B cell (primary cell): Measurements from ENCODE around the gene TRANK1. TPM values are rescaled to one million over a fixed set of nuclear protein-coding genes. Genes with fewer than 3 reads are reported as not detected.

Source experiments
- ATAC-seq: fragments of 200-7000 bp; cut with Tn5 transposase; one replicate; pipeline ENCODE4 v1.10.0; 2021; ENCODE audit warnings: low read depth, mild to moderate bottlenecking, moderate number of reproducible peaks, moderate library complexity
- CTCF ChIA-PET: fragments of 350-600 bp; sonication (Branson Sonifier 250); formaldehyde crosslinking; loops from one replicate; lab custom pipeline; 2021; ENCODE audit warnings: antibody characterized with exemption, inconsistent platforms; lab: Charles Lee
- POLR2A ChIA-PET: fragments of 350-600 bp; sonication (Branson Sonifier 250); formaldehyde crosslinking; loops from one replicate; lab custom pipeline; 2021; ENCODE audit warnings: antibody characterized with exemption; lab: Charles Lee
- DNase-seq: peaks from one replicate; pipeline ENCODE4 v3.0.0; 2013
- H2AFZ ChIP-seq: 2 replicates; pipeline ENCODE4 v1.6.1; 2012; ENCODE audit warnings: mild to moderate bottlenecking, low read depth, low read length; ENCODE audit not compliant: insufficient read depth, poor library complexity, severe bottlenecking
- H3K27ac ChIP-seq, 2 donors: 1 replicate in 1 of 2; 2 replicates in 1 of 2; pipeline ENCODE4 v1.5.1; 2012 to 2013; ENCODE audit warnings: low read length in 2 of 2, mild to moderate bottlenecking in 2 of 2, moderate library complexity in 1 of 2
- H3K27me3 ChIP-seq, 4 experiments: fragments of 200-600 bp in 1 of 4; sonication (generic) in 1 of 4; replicated peaks in 1 of 4; 1 replicate in 2 of 4; 2 replicates in 2 of 4; pipeline versions ENCODE4 v1.6.1 to v1.7.0; 2013 to 2016; ENCODE audit warnings: low read length in 3 of 4, mild to moderate bottlenecking in 2 of 4, mixed read lengths in 1 of 4, moderate library complexity in 1 of 4; ENCODE audit not compliant: insufficient read depth in 4 of 4, control insufficient read depth in 3 of 4; ENCODE audit errors: control extremely low read depth in 1 of 4
- H3K36me3 ChIP-seq, 2 experiments: replicated peaks in 1 of 2; 1 replicate in 1 of 2; 2 replicates in 1 of 2; pipeline versions ENCODE4 v1.6.1 to v1.7.1; 2013; ENCODE audit warnings: low read length in 1 of 2; ENCODE audit not compliant: insufficient read depth in 2 of 2, control insufficient read depth in 1 of 2; ENCODE audit errors: control extremely low read depth in 1 of 2, extremely low read depth in 1 of 2
- H3K4me1 ChIP-seq, 2 donors: fragments of 200-600 bp in 1 of 2; sonication (generic) in 1 of 2; 1 replicate in 1 of 2; 2 replicates in 1 of 2; pipeline versions ENCODE4 v1.5.1 to v1.6.1; 2013 to 2017; ENCODE audit warnings: low read length in 2 of 2; ENCODE audit not compliant: control insufficient read depth in 2 of 2, insufficient read depth in 2 of 2
- H3K4me2 ChIP-seq: replicated peaks from 2 replicates; pipeline ENCODE3; 2012; ENCODE audit warnings: mild to moderate bottlenecking, low read depth, low read length; ENCODE audit not compliant: poor library complexity, severe bottlenecking
- H3K4me3 ChIP-seq, 5 experiments: fragments of 200-600 bp in 1 of 5; sonication (generic) in 1 of 5; 1 replicate in 3 of 5; 2 replicates in 2 of 5; pipeline versions ENCODE4 v1.5.1 to v1.7.0; 2011 to 2016; ENCODE audit warnings: low read length in 4 of 5, mild to moderate bottlenecking in 4 of 5, low read depth in 2 of 5, control low read depth in 1 of 5, moderate library complexity in 1 of 5; ENCODE audit not compliant: insufficient read depth in 1 of 5; ENCODE audit errors: control extremely low read depth in 1 of 5, extremely low read depth in 1 of 5
- H3K79me2 ChIP-seq: fragments of 200-600 bp; sonication (generic); one replicate; pipeline ENCODE4 v1.6.0; 2016; ENCODE audit warnings: low read length; ENCODE audit not compliant: control insufficient read depth, insufficient read depth
- H3K9ac ChIP-seq: fragments of 200-600 bp; sonication (generic); 2 replicates; pipeline ENCODE4 v1.6.1; 2017; ENCODE audit warnings: mild to moderate bottlenecking, low read length, moderate library complexity
- H3K9me3 ChIP-seq, 3 donors: one replicate each; pipeline versions ENCODE4 v1.6.1 to v1.7.1; 2013; ENCODE audit warnings: low read length in 2 of 3; ENCODE audit not compliant: control insufficient read depth in 2 of 3, insufficient read depth in 1 of 3; ENCODE audit errors: control extremely low read depth in 1 of 3
- H4K20me1 ChIP-seq: 2 replicates; pipeline ENCODE4 v1.6.0; 2012; ENCODE audit warnings: mild to moderate bottlenecking, low read length; ENCODE audit not compliant: insufficient read depth, control insufficient read depth, poor library complexity, severe bottlenecking
- H3K27ac Mint-ChIP-seq: one replicate; pipeline ENCODE4 v1.8.0; 2021; ENCODE audit warnings: mixed read lengths
- H3K27me3 Mint-ChIP-seq: one replicate; pipeline ENCODE4 v1.8.0; 2021; ENCODE audit warnings: mixed read lengths
- H3K4me1 Mint-ChIP-seq: one replicate; pipeline ENCODE4 v1.8.0; 2021; ENCODE audit warnings: mixed read lengths
- H3K4me3 Mint-ChIP-seq: one replicate; pipeline ENCODE4 v1.8.0; 2021; ENCODE audit warnings: mixed read lengths
- H3K9me3 Mint-ChIP-seq: one replicate; pipeline ENCODE4 v1.8.0; 2022; ENCODE audit warnings: mixed read lengths; ENCODE audit not compliant: insufficient read depth
- CTCF ChIP-seq: fragments of 200-600 bp; IDR thresholded peaks from one replicate; pipeline ENCODE4 v1.8.0; 2022; ENCODE audit warnings: antibody characterized with exemption, mild to moderate bottlenecking
- EZH2 ChIP-seq: IDR thresholded peaks from 2 replicates; pipeline ENCODE4 v1.6.1; 2012; ENCODE audit warnings: borderline replicate concordance, low read depth, mild to moderate bottlenecking, moderate library complexity, low read length; ENCODE audit not compliant: insufficient read depth, poor library complexity, severe bottlenecking
- whole genome bisulfite sequencing: methylation state at CpG from one replicate; pipeline ENCODE4 v1.1.5; 2013; ENCODE audit warnings: missing lambda C conversion rate; ENCODE audit not compliant: insufficient coverage; 5-methylcytosine and 5-hydroxymethylcytosine counted together
- intact Hi-C: fragments of 100-400 bp; cut with micrococcal nuclease; formaldehyde crosslinking; loops from one replicate; pipeline ENCODE4 v1.10.0; 2022
- polyA plus RNA-seq: library from polyadenylated mRNA; depleted of rRNA; stranded (reverse); fragments of >200 nt; gene quantifications from 2 replicates; pipeline ENCODE4 v1.2.3, GENCODE V29; 2012
- small RNA-seq: library from RNA; depleted of rRNA; stranded (forward); fragments of <200 nt; gene quantifications from one replicate; pipeline ENCODE3, GENCODE V24; 2012; ENCODE audit warnings: low replicate concordance, low read depth; ENCODE audit not compliant: insufficient read length
- total RNA-seq, 2 donors: library from RNA; stranded (reverse); fragments of 120-200 nt in 1 of 2; gene quantifications; 1 replicate in 1 of 2; 2 replicates in 1 of 2; pipeline versions ENCODE4 v1.2.3 to v1.2.4, GENCODE V29; 2013 to 2022

Gene TRANK1
- total and polyA plus RNA-seq, 2 donors (not counting 1 experiment from before 2014, with no cell fraction given) = 20.8 to 147 TPM

DNA sequence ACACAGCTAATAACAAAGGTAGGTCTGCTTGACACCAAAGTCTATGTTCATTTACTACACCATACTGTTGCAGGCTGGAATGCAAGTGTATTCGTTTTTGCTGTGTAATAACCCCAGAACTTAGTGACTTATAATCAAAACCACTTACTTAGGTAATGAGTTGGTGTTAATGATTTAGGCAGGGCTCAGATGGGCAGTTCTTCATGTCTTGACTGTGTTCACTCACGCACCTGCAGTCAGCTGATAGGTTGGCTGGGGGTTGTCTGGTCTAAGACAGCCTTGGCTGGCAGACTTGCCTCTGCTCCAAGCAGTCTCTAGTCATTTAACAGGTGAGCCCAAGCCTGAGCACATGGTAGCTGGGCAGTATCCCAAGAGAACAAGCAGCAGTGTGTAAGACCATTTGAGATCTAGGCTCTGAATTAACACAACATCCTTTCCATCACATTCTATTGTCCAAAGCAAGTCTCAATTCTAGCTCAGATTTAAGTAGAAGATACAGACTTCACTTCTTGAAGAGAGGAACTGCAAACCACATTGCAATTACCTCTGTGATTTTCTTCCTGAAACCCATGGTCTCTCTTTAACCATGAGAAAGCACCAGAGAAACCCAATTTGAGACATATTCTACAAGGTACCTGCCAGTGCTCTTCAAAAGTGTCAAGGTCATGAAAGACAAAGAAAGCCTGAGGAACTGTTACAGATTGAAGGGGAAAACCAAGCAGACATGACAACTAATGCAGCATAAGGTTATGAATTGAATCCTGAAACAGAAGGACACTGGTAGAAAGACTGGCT lies 167.2 kb downstream of the TRANK1 start:
- H3K9ac ChIP-seq = no peak overlapping the region
- H3K4me1 Mint-ChIP-seq = no peaks in the 10 kb centered on the region
- no peaks in the 10 kb centered on the region for H3K27me3 ChIP-seq
- ChIA-PET CTCF (no interaction called here), POLR2A (no interaction called here)
- no peak for DNase-seq
- WGBS = 75% methylated on average over 1 of the region's 2 CpGs
- H3K4me1 ChIP-seq = no peaks in the 10 kb centered on the region
- H3K4me3 Mint-ChIP-seq = no peak overlapping the region
- no peaks in the 10 kb centered on the region for H3K36me3 ChIP-seq
- intact Hi-C loops = no loop called here
- H3K9me3 ChIP-seq = peaks cover 0 to 1% (median 0%) of the 10 kb centered on the region in 3 donors
- no peak overlapping the region for H3K4me3 ChIP-seq
- no peaks in the 10 kb centered on the region for H3K9me3 Mint-ChIP-seq
- TF ChIP-seq CTCF (no peak), EZH2 (no peak)
- no peak overlapping the region for H3K4me2 ChIP-seq
- no peak overlapping the region for H3K27ac Mint-ChIP-seq
- no peaks in the 10 kb centered on the region for H3K79me2 ChIP-seq
- no peak overlapping the region for H3K27ac ChIP-seq
- no peak for ATAC-seq
- H2AFZ ChIP-seq = no peak overlapping the region
- peaks cover 4% of the 10 kb centered on the region for H3K27me3 Mint-ChIP-seq
- no peaks in the 10 kb centered on the region for H4K20me1 ChIP-seq

Small RNA genes within 50 kb of the gene (small RNA-seq; reads per million reads assigned to genes)
- gene RNU6ATAC4P = not detected

Other genes starting within 250 kb of the TRANK1 start
- not detected in 2 replicates for gene DCLK3, start 180.5 kb downstream of the TRANK1 start, total RNA-seq
- gene DCLK3, start 180.5 kb downstream of the TRANK1 start, polyA plus RNA-seq = 0.01 TPM in 1 of 2 replicates, not detected in the other
- gene EPM2AIP1, start 48.1 kb upstream of the TRANK1 start, total RNA-seq = 42.4 and 44.9 TPM in 2 replicates
- 13.5 and 20.3 TPM in 2 replicates for gene EPM2AIP1, start 48.1 kb upstream of the TRANK1 start, polyA plus RNA-seq
- 38.5 and 46.3 TPM in 2 replicates for gene MLH1, start 48.5 kb upstream of the TRANK1 start, total RNA-seq
- gene MLH1, start 48.5 kb upstream of the TRANK1 start, polyA plus RNA-seq = 22.4 and 26.1 TPM in 2 replicates
- gene LRRFIP2, start 229.5 kb upstream of the TRANK1 start, total RNA-seq = 38.4 and 49.2 TPM in 2 replicates
- 8.6 and 15.0 TPM in 2 replicates for gene LRRFIP2, start 229.5 kb upstream of the TRANK1 start, polyA plus RNA-seq